ENCODE measurements around the gene COL28A1.

The COL28A1 gene

GRCh38 chr7:7512861-7513597 lies 22.6 kb downstream of the COL28A1 start:
- H3K4me2 ChIP-seq (ENCODE audit: low read length) = no peak overlapping the region
- no peaks in the 10 kb centered on the region for H3F3A ChIP-seq (ENCODE audit: control insufficient read depth, insufficient read depth)
- TF ChIP-seq, protein P1, sequence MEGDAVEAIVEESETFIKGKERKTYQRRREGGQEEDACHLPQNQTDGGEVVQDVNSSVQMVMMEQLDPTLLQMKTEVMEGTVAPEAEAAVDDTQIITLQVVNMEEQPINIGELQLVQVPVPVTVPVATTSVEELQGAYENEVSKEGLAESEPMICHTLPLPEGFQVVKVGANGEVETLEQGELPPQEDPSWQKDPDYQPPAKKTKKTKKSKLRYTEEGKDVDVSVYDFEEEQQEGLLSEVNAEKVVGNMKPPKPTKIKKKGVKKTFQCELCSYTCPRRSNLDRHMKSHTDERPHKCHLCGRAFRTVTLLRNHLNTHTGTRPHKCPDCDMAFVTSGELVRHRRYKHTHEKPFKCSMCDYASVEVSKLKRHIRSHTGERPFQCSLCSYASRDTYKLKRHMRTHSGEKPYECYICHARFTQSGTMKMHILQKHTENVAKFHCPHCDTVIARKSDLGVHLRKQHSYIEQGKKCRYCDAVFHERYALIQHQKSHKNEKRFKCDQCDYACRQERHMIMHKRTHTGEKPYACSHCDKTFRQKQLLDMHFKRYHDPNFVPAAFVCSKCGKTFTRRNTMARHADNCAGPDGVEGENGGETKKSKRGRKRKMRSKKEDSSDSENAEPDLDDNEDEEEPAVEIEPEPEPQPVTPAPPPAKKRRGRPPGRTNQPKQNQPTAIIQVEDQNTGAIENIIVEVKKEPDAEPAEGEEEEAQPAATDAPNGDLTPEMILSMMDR (IDR thresholded peaks at IDR 0.05; ENCODE audit: low read depth, low read length, poor library complexity, severe bottlenecking) = no peak
- no peak for TF ChIP-seq EZH2phosphoT487 (IDR thresholded peaks at IDR 0.05; ENCODE audit: borderline replicate concordance, low read length)
- H3K36me3 ChIP-seq (ENCODE audit: control insufficient read depth, low read length) = no peaks in the 10 kb centered on the region
- peaks cover 11% of the 10 kb centered on the region for H3K27me3 ChIP-seq (ENCODE audit: control insufficient read depth, low read length)
- H3K4me1 ChIP-seq (ENCODE audit: control insufficient read depth, low read length) = no peaks in the 10 kb centered on the region
- no peaks in the 10 kb centered on the region for H4K20me1 ChIP-seq (ENCODE audit: control insufficient read depth, insufficient read depth, low read depth, low read length)
- H3K4me3 ChIP-seq (ENCODE audit: low read length) = no peak overlapping the region
- no peaks in the 10 kb centered on the region for H3K79me2 ChIP-seq (ENCODE audit: control insufficient read depth, low read length)
- no peaks in the 10 kb centered on the region for H3K9me3 ChIP-seq (ENCODE audit: control insufficient read depth, insufficient read depth, low read length)
- H3K9me2 ChIP-seq (replicated peaks; ENCODE audit: control insufficient read depth, low read length) = no peaks in the 10 kb centered on the region
- H3K27ac ChIP-seq (ENCODE audit: low read depth, low read length) = no peak overlapping the region

DNA sequence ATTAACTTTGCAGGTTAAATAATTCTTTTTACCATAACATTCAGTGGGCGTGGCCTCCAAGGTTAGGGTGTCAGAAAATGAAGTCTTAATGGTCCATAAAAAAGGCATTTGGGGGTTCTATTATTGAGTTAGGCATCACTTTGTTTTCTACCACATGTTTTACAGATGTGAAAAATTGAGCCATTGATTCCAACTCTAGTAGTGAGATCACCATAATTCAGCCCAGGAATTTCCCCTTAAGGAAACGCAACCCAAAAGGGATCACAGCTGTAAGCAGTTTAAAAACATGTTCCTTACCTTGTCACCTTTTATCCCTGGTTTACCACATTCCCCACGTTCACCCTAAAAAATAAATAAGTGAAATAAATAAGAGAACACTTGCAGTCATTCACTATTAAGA lies 24.9 kb downstream of the COL28A1 start:
- Histone ChIP-seq H3F3A (ENCODE audit: control insufficient read depth, insufficient read depth) (no peaks in the 10 kb centered on the region), H3K36me3 (ENCODE audit: control insufficient read depth, low read length) (no peaks in the 10 kb centered on the region), H3K4me3 (ENCODE audit: low read length) (no peak overlapping the region), H3K27me3 (ENCODE audit: control insufficient read depth, low read length) (peaks cover 6% of the 10 kb centered on the region), H3K9me2 (replicated peaks; ENCODE audit: control insufficient read depth, low read length) (no peaks in the 10 kb centered on the region), H3K79me2 (ENCODE audit: control insufficient read depth, low read length) (no peaks in the 10 kb centered on the region), H3K27ac (ENCODE audit: low read depth, low read length) (no peak overlapping the region), H3K4me2 (ENCODE audit: low read length) (no peak overlapping the region), H3K4me1 (ENCODE audit: control insufficient read depth, low read length) (no peaks in the 10 kb centered on the region), H4K20me1 (ENCODE audit: control insufficient read depth, insufficient read depth, low read depth, low read length) (no peaks in the 10 kb centered on the region), H3K9me3 (ENCODE audit: control insufficient read depth, insufficient read depth, low read length) (no peaks in the 10 kb centered on the region)
- no peak for TF ChIP-seq EZH2phosphoT487 (IDR thresholded peaks at IDR 0.05; ENCODE audit: borderline replicate concordance, low read length)
- TF ChIP-seq, protein P1 (IDR thresholded peaks at IDR 0.05; ENCODE audit: low read depth, low read length, poor library complexity, severe bottlenecking) = no peak

GRCh38 chr7:7505915-7506314 lies 29.8 kb downstream of the COL28A1 start:
- Histone ChIP-seq H4K20me1 (ENCODE audit: control insufficient read depth, insufficient read depth, low read depth, low read length) (no peaks in the 10 kb centered on the region), H3F3A (ENCODE audit: control insufficient read depth, insufficient read depth) (no peaks in the 10 kb centered on the region), H3K9me3 (ENCODE audit: control insufficient read depth, insufficient read depth, low read length) (no peaks in the 10 kb centered on the region), H3K4me2 (ENCODE audit: low read length) (no peak overlapping the region), H3K36me3 (ENCODE audit: control insufficient read depth, low read length) (no peaks in the 10 kb centered on the region), H3K9me2 (replicated peaks; ENCODE audit: control insufficient read depth, low read length) (no peaks in the 10 kb centered on the region), H3K4me1 (ENCODE audit: control insufficient read depth, low read length) (no peaks in the 10 kb centered on the region), H3K4me3 (ENCODE audit: low read length) (no peak overlapping the region), H3K79me2 (ENCODE audit: control insufficient read depth, low read length) (no peaks in the 10 kb centered on the region), H3K27me3 (ENCODE audit: control insufficient read depth, low read length) (no peaks in the 10 kb centered on the region), H3K27ac (ENCODE audit: low read depth, low read length) (no peak overlapping the region)
- no peak for TF ChIP-seq EZH2phosphoT487 (IDR thresholded peaks at IDR 0.05; ENCODE audit: borderline replicate concordance, low read length)
- TF ChIP-seq, protein P1 (IDR thresholded peaks at IDR 0.05; ENCODE audit: low read depth, low read length, poor library complexity, severe bottlenecking) = no peak

Measured in DOHH2 (cell line).